Islet of Langerhans (tissue), 1 donor: ENCODE data around the gene XPC.

Experiments
- FAIRE-seq: peaks from one replicate; lab custom pipeline; 2011; peaks lifted over from hg19 to GRCh38; lab: Jason Lieb, UNC

The XPC gene

DNA sequence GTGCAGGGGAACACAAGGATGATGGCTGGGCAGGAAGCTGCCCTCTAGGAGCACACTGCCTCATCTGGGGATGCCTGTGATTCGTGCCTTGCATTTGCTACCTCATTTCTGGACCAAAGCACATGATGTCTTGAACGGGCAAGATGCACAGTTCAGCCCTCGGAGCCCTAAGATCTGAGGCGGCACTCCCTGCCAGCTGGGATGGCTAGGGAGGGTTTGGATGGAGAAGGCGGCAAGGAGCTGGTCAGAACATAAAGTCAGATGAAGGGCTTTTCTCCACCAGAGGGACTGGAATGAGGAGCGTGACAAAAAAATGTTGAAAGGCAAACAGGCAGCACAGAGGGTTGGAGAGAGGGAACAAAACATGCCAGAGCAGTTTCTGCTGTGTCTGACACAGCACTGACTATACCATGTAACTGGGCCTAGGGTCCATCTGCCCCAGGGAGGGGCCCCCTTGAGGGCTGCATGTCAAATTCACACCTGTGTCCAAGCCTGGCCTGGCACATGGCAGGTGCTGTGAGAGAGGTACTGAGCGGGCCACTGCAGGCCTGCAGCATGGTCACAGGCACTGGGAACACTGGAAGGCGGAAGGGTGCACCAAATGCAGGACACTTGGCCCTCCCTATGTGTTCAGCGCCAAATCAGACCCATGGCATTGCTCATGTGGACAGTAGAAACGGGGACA is 31.9 kb downstream of the XPC start:
- no peak for FAIRE-seq

DNA sequence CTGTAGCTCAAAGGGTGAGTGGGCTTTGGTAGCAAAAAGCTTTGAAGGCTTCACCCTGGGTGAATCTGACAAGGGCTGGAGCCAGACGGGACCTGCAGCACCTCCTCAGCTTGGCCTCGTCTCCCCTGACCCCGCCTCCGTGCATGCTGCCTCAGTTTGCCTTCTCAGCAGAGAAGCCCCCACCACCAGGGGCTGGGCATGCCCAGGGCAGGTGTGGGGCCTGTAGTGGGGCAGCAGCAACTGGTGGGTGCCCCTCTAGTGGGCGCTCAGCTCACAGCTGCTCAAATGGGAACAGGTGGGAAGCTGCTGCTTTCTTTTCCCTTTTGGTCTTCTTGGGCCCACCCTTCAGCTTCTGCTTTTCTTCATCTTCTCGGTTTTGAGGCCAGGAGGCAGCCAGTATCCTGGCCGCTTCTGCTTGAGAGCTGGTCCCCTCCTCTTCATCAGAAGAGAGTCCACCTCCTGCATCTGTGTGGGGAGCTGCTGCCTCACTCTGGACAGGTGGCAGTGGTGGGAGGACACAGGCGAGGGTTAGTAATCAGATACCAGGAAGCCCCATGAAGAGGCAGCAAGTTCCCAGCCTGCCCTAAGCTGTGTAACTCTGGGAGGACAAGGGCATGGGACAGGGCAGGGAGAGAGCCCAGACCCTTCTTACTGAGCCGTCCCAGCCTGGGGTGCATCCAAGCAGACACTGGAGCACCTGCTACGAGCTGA is 32.6 kb downstream of the XPC start:
- FAIRE-seq: no peak

DNA sequence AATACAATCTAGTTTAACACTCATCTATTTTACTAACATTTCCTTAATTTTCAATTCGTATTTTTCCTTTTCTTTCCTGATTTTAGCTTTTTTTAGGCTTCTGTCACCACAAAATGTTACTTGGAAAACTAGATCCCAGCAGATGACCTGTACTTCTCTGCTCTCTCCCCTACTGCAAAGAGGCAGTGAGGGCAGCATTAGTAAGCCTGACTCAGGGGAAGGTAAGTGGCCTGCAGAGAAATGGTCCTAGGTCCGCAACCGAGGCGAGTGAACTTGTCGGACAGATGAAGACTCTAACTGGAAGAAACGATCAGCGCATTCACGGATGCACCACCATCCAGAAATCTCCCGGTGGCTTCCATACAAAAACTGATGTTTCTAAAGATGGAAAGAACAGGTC is 33.2 kb downstream of the XPC start:
- no peak for FAIRE-seq

DNA sequence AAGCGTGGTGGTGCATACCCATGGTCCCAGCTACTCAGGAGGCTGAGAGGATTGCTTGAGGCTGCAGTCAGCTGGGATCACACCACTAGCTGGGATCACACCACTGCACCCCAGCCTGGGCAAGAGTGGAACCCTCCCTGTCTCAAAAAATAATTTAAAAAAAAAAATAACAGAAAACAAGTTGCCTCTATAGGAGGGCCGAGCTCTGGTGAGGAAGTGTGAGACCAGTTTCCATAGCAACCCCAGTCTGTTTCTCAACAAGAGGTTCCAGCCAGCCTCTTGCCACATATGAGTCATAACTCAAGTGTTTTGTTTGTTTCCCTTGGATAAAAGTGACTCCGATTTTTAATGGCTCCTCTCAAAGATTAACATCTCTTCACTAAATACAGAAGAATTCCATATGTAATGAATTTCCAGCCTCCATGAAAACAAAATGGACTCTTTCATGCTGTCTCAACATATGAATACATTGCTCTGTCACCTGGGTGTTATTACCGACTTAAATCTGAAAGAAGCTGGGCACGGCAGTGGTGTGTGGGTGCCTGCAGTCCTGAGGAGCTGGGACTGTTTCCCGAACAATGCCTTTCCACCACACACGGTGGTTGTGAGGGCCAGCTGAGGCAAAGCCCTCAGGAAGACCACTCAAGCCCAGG is 33.9 kb downstream of the XPC start:
- peak; percentile 99 for FAIRE-seq

DNA sequence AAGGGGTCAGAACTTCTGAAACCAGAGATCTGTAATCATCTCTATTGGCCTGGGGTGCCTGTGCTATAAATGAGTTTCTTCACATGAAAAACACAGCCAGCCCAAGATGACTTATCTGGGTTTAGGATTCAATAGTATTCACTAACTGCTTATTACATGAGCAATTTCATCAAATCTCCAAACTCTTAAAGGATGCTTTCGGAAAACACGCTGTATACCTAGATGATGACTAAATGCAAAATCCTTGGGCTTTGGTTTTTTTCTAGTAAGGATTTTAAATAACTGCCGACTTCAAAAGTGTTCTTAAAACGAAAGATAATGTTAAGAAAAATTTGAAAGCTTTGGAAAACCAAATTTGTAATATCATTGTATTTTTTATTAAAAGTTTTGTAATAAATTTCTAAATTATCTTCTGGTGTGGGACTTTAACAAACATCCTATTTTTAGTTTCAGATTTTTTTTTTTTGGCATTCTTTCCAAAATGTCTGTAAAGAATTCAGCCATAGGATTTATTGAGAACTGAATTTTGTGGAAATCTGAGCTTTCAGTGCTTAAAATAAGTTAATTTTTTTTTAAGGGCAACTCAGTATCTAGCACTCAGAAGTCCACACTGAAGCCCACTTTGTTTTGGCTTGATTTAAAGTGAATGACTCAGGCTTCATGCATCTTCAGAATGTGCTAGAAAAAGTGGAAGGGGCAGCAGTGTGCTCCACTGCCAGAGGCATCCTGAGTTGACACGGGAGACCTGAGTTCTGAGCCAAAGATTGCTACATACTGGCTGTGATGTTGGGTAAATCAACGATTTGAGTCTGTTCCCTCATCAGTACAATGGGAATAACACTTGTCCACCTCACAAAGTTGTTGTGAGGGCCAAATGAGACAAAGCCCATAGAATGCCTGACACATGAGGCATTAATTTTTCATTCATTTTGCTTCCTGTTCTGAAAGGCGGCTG is 34.9 kb downstream of the XPC start:
- FAIRE-seq: no peak

DNA sequence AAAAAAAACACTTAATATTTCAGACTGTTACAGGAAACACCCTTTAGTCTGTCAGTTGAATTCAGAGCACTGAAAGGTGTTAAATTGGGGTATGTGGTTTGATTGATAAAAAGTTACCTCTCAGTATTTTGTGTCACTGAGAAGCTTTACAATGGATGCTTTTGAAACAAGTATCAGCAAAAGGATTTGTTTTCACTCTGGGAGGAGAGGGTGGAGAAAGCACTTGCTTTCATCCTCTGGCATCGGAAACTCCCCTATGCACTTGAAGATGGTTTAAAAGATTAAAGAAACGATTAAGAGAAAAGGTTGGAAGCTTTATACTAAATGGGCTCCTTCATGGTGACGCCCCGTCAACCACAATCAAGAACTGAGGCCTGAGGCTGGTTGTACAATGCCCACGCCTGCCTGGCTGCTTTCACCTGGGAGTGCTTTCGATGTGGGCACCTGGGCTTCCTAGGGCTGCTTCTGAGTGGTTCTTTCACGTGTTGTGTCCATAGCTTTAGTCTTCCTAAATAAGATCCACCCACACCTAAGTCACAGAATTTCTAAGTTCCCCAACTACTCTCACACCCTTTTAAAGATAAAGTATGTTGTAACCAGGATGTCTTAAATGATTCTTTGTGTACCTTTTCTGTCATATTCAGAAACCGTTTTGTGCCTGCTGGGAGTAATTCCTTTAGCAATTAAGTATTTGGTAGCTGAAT is 35.7 kb downstream of the XPC start:
- FAIRE-seq: no peak

DNA sequence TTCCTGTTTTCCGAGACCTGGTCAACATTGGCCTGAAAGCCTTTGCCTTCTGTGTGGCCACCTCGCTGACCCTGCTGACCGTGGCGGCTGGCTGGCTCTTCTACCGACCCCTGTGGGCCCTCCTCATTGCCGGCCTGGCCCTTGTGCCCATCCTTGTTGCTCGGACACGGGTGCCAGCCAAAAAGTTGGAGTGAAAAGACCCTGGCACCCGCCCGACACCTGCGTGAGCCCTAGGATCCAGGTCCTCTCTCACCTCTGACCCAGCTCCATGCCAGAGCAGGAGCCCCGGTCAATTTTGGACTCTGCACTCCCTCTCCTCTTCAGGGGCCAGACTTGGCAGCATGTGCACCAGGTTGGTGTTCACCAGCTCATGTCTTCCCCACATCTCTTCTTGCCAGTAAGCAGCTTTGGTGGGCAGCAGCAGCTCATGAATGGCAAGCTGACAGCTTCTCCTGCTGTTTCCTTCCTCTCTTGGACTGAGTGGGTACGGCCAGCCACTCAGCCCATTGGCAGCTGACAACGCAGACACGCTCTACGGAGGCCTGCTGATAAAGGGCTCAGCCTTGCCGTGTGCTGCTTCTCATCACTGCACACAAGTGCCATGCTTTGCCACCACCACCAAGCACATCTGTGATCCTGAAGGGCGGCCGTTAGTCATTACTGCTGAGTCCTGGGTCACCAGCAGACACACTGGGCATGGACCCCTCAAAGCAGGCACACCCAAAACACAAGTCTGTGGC is 36.6 kb downstream of the XPC start:
- FAIRE-seq: no peak

DNA sequence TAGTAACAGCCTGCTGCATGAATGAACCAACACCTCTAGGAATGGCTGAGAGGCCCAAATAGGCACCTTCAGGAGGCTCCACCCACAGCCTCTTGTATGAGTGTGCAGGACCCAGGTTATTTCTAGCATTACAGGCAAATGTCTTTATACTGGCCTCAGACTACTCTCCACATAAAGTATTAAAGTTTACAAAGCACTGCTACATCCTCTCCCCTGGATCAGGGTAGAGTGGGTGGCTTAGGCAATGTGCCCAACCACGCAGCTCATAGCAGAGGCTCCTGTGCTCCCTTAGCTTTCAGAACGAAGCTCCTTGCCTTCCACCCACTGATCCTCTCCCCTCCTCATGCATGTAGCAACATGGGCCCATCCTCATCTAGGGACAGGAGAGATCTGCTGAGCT is 37.3 kb downstream of the XPC start:
- FAIRE-seq: no peak

DNA sequence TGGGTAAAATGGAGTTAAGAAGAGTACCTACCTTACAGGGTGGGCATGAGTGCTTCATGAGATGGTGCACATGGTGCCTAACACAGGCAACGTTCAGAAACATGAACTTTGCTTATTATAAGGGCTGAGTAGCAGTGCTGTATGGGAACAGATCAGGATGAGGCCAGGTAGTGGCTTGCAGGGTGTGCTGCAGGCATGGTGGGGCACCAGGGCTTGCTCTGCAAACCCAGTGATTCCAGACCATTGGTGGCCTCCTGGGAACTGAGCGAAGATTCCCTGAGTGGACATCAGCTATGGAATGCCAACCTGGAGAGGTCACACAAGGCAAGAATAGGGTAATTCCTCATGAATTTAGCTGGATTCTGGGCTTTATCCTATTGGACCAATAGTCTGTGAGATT is 37.7 kb downstream of the XPC start:
- FAIRE-seq: no peak

DNA sequence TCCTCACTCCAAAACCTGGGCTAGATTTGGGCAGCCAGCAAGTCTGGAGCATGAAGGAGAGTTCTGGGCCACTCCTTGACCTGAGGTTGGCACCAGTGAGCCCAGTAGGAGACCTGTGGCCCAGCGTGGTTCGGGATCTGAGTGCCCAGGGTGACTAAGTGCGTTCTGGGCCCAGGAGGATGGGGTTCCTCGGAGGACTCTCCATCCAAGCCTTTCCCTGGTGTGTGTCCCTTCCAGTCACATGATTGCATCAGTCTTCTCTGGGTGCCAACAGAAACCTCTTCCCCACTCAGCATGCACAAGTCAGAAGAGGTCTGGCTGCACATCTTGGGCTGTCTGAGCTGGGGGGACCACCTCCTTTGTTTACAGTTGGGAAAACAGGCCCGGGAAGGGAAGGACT is 38.6 kb downstream of the XPC start:
- no peak for FAIRE-seq

DNA sequence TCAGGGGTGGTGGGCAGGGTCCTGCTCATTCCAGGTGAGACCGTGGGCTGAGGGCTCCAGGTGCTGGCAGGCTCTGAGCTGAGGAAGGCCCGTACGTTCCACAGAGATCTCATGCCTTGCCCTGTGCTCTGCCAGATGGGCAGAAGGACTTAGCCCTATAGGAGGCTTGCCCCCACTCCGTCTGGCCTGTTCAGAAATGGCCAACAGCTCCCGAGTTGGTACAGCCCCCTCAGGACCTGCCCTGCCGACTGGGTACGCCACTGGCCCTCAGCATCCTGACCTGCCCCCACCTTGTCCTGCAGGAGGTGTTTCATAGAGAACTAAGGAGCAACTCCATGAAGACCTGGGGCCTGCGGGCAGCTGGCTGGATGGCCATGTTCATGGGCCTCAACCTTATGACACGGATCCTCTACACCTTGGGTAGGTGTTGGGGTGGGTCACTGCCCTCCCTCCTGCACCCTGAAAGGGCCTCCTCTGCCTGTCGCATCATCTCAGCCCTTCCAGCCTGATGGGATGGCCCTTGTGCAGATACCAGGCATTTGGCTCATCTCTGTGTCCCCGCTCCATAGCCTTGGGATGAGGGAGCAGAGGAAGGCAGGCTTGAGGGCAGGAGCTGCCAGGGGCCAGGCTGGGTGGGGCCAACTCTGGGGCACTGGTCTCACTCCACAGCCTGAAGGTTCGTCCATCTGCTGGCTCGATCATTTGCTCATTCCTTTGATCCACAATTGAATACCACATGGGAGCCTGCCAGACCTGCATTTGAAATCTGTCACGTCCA is 39.3 kb downstream of the XPC start:
- FAIRE-seq: no peak

DNA sequence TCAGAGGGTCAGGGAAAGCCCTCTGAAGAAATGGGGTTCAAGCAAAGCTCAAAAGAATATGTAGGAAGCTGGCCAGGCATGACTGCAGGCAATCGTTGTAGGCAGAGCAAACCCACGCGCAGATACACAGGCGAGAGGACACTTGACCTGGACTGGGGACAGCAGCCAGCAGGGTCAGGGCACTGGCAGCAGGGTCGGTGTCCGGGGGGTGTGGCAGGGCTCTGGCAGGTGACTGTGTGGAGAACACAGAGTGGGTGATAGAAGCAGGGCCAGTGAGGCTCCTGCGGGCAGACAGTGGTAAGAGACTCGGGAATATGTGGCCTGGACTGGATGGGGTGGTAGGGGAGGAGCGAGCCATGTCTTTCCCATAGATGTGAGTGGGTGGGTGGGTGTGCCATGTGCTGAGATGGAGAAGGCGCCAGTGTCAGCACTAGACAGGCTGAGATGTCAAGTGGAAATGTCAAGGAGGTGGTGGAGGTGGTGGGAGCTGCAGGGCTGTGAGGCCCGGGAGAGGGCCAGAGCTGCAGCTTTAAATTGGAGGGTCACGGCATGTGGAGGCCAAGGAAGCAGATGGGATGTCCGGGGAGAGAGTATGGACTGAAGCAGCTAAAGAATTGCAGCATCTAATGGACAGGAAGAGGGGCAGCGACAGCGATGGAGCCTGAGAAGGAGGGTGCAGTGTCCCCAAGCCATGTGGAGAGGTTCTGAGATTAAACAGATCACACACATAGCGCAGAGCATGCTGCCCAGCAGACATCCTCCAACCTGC is 40.1 kb downstream of the XPC start:
- no peak for FAIRE-seq

DNA sequence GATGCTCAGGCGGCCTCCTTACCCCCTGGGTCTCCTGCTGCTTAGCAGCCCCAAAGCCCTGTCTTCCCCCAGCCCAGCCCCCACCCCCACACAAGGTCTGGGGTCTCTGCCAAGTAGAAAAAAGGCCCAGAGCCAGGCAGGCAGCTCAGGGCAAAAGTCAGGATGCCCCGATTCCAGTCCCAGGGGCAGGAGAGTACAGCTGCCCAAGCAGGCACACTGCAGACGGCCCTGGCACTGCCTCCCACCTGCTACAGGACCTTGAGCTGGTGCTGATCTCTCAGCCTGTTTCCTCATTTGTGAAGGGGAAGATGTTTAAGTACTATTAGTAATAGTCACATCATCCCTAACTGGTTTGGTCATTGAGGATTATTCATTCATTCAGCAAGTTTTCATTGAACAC is 41.0 kb downstream of the XPC start:
- FAIRE-seq: no peak

DNA sequence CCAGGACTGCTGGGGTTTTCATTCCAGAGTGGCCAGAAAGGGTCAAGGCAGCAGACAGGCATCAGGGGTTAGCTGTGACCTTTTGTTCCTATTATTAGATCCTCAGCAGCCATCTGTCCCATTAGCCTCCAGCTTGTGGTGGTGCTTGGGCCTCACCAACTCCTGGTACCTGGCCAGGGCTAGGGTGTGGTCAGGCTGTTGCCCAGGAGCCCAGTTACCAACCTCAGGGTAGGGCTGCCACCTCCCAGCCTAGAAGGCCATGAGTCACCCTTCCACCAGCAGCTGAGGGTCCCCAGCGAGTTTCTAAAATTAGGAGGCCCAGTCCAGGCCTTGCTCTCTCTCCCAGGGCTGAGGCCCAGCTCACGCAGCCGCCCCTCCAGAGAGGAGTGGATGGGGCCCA is 41.4 kb downstream of the XPC start:
- FAIRE-seq: no peak

DNA sequence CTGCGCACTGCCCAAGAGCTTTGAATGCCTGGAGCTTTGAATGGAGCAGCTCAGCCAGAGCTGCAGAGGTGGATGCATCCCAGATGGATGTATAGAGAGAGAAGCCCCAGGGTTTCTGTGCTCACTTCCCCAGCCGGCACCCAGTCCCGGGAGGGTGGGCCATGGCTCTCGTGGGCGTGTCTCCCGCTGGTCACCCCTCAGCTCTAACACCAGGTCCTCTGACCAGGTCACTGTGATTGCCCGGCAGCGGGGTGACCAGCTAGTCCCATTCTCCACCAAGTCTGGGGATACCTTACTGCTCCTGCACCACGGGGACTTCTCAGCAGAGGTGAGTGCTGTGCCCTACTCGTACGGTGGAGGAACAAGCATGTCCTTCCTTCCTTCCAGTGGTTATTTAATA is 42.8 kb downstream of the XPC start:
- no peak for FAIRE-seq

DNA sequence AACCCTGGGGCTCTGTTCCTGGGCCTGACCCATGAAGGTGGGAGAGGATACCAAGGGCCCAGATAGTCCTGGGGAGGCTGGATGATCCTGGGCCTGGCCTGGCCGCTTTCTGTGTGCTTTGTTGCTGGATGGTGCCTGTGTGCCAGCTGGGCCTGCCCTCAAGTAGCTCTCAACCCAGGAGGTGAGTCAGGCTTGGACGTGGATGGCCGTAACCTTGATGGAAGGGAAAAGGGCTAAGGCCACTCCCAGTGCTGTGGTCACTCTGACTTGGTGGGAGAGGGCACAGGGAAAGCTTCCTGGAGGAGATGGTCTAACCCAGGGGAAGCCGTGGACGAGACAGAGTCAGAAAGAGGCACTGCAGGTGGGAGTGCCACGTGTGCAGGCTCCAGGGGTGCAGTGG is 44.1 kb downstream of the XPC start:
- FAIRE-seq: no peak

DNA sequence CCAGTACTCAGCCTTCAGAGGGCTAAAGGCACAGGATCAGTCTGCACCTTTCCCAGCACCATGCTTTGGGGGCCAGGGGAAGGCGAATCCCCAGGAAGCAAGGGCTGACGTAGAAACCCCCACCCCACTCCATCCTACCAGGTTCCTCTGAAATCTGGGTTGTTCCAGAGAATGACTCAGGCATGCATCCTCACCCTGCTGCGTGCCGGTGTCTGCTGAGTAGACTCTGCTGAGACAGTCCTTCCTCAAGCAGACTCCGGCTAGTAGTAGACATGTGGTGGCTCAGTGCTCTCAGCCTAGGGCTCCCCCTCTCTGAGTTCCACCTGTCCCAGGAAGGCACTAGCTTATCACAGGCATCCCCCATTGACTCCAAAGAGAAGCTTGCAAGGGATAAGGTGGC is 44.5 kb downstream of the XPC start:
- no peak for FAIRE-seq

DNA sequence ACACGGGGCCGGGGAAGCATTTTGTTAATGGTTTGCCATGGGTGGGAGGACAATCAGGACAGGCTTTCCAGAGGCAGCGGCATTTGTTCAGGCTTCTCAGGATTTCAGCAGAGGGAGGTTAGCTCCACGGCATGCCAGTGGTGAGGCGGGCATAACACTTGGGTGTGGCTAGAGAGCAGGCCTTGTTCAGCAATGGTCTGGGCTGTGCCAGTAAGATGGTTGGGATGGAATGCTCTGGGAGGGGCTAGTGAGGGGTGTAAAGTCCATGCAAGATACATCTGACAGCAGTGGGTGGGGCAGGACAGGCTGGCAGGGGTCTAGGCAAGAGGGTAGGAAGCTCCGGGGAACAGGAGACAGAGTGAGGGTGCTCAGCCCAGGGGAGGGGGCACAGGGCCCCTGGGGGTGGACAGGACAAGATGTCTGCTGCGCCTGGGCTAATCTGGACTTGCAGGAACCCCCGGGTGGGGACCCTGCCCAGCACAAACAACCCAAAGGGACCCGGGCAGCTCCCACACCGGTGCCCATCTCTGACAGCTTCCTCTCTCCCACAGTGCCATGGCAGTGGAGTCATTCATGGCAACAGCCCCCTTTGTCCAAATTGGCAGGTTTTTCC is 45.1 kb downstream of the XPC start:
- no peak for FAIRE-seq

DNA sequence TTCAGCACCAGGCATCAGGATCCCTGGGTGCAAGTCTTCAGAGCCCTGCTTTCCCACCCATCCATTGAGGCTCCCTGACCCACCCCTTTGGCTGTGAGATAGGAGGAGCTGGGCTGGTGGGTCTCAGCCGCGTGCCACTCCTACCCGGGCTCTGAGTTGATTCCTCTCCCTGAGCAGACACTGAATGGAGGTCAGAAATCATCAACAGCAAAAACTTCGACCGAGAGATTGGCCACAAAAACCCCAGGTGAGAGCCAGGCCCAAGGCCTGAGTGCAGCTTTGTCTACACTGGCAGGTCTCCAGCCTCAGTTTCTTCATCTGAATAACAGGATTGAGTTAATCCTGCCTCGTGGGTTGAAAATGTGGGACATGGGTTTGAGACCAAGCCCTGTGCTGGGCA is 45.7 kb downstream of the XPC start:
- FAIRE-seq: no peak
